Neural crest cell (in vitro differentiated cells): Measurements from ENCODE around the gene SYT8. TPM values are rescaled to one million over a fixed set of nuclear protein-coding genes. Genes with fewer than 3 reads are reported as not detected.

Experiments
- DNase-seq: peaks from one replicate; pipeline ENCODE4 v3.0.0; 2021; ENCODE audit warnings: low read depth, mixed read lengths, low spot score
- H3K27ac Mint-ChIP-seq: one replicate; pipeline ENCODE4 v1.8.0; 2021; ENCODE audit warnings: mild to moderate bottlenecking, mixed read lengths; ENCODE audit not compliant: unreplicated experiment
- H3K27me3 Mint-ChIP-seq: 2 replicates; pipeline ENCODE4 v1.8.0; 2021; ENCODE audit warnings: low read depth, mild to moderate bottlenecking, mixed read lengths
- H3K36me3 Mint-ChIP-seq: 2 replicates; pipeline ENCODE4 v1.8.0; 2021; ENCODE audit warnings: low read depth, mild to moderate bottlenecking, mixed read lengths
- H3K4me1 Mint-ChIP-seq: 2 replicates; pipeline ENCODE4 v1.8.0; 2021; ENCODE audit warnings: mixed read lengths
- H3K4me3 Mint-ChIP-seq: one replicate; pipeline ENCODE4 v1.8.0; 2021; ENCODE audit warnings: mild to moderate bottlenecking, mixed read lengths
- H3K9me3 Mint-ChIP-seq: 2 replicates; pipeline ENCODE4 v1.8.0; 2021; ENCODE audit warnings: mixed read lengths
- CTCF ChIP-seq: fragments of 200-600 bp; sonication (generic); conservative IDR thresholded peaks from 2 replicates; pipeline ENCODE4 v1.5.0; 2021; ENCODE audit warnings: antibody characterized with exemption, mild to moderate bottlenecking
- total RNA-seq: library from RNA; stranded (reverse); gene quantifications from 2 replicates; pipeline ENCODE4 v1.2.1, GENCODE V29; 2021

The SYT8 gene
- total RNA-seq, 1 donor from 2014 or later = not detected

GRCh38 chr11:1856306-1857005 lies 21.7 kb downstream of the SYT8 start:
- H3K27ac Mint-ChIP-seq = peak overlapping the region; percentile 12
- H3K36me3 Mint-ChIP-seq = no peaks in the 10 kb centered on the region
- H3K27me3 Mint-ChIP-seq = no peaks in the 10 kb centered on the region
- H3K4me1 Mint-ChIP-seq = no peaks in the 10 kb centered on the region
- no peaks in the 10 kb centered on the region for H3K9me3 Mint-ChIP-seq
- no peak for DNase-seq
- no peak overlapping the region for H3K4me3 Mint-ChIP-seq
- no peak for TF ChIP-seq CTCF

GRCh38 chr11:1857064-1857463 lies 22.3 kb downstream of the SYT8 start:
- no peak for TF ChIP-seq CTCF

GRCh38 chr11:1858154-1858553 lies 23.4 kb downstream of the SYT8 start:
- TF ChIP-seq CTCF = no peak
- Mint-ChIP-seq H3K9me3 (no peaks in the 10 kb centered on the region), H3K36me3 (no peaks in the 10 kb centered on the region), H3K4me1 (no peaks in the 10 kb centered on the region), H3K27me3 (peaks cover 2% of the 10 kb centered on the region), H3K4me3 (no peak overlapping the region), H3K27ac (no peak overlapping the region)
- no peak for DNase-seq

More at GRCh38 chr11:1857064-1857463, 22.3 kb downstream of the SYT8 start:
- Mint-ChIP-seq H3K27me3 (no peaks in the 10 kb centered on the region), H3K36me3 (no peaks in the 10 kb centered on the region), H3K9me3 (no peaks in the 10 kb centered on the region), H3K4me3 (no peak overlapping the region), H3K27ac (no peak overlapping the region), H3K4me1 (no peaks in the 10 kb centered on the region)
- no peak for DNase-seq

GRCh38 chr11:1858576-1858975 lies 23.8 kb downstream of the SYT8 start:
- Mint-ChIP-seq H3K9me3 (no peaks in the 10 kb centered on the region), H3K4me3 (no peak overlapping the region), H3K27me3 (peaks cover 2% of the 10 kb centered on the region), H3K4me1 (no peaks in the 10 kb centered on the region), H3K36me3 (no peaks in the 10 kb centered on the region), H3K27ac (no peak overlapping the region)
- TF ChIP-seq CTCF = no peak
- DNase-seq = no peak

GRCh38 chr11:1859004-1859403 lies 24.2 kb downstream of the SYT8 start:
- Mint-ChIP-seq H3K9me3 (no peaks in the 10 kb centered on the region), H3K4me1 (peaks cover 1% of the 10 kb centered on the region), H3K36me3 (no peaks in the 10 kb centered on the region), H3K27ac (no peak overlapping the region), H3K4me3 (no peak overlapping the region), H3K27me3 (peaks cover 2% of the 10 kb centered on the region)
- no peak for DNase-seq
- no peak for TF ChIP-seq CTCF
